Measurements from ENCODE around the gene CHRM5.

Gene CHRM5

GRCh38 chr15:33941279-33942063, 26.8 kb upstream of the CHRM5 start:
- no peaks in the 10 kb centered on the region for H3K36me3 ChIP-seq (ENCODE audit: insufficient read depth, low read length)
- no peak overlapping the region for H3K4me3 ChIP-seq (ENCODE audit: low read length, poor library complexity, severe bottlenecking)
- H3K4me2 ChIP-seq (ENCODE audit: low read depth, low read length, poor library complexity, severe bottlenecking) = no peak overlapping the region
- no peaks in the 10 kb centered on the region for H3K27me3 ChIP-seq (ENCODE audit: insufficient read depth, low read length, poor library complexity, severe bottlenecking)
- H3K4me1 ChIP-seq (ENCODE audit: insufficient read depth, low read length, poor library complexity, severe bottlenecking) = no peaks in the 10 kb centered on the region
- H4K20me1 ChIP-seq (ENCODE audit: insufficient read depth, low read length, poor library complexity, severe bottlenecking) = no peaks in the 10 kb centered on the region
- H2AFZ ChIP-seq (ENCODE audit: low read length) = no peak overlapping the region
- H3F3A ChIP-seq (ENCODE audit: low read depth) = no peaks in the 10 kb centered on the region
- no peak overlapping the region for H3K9ac ChIP-seq (ENCODE audit: low read depth, low read length, poor library complexity, severe bottlenecking)
- TF ChIP-seq, protein P1, sequence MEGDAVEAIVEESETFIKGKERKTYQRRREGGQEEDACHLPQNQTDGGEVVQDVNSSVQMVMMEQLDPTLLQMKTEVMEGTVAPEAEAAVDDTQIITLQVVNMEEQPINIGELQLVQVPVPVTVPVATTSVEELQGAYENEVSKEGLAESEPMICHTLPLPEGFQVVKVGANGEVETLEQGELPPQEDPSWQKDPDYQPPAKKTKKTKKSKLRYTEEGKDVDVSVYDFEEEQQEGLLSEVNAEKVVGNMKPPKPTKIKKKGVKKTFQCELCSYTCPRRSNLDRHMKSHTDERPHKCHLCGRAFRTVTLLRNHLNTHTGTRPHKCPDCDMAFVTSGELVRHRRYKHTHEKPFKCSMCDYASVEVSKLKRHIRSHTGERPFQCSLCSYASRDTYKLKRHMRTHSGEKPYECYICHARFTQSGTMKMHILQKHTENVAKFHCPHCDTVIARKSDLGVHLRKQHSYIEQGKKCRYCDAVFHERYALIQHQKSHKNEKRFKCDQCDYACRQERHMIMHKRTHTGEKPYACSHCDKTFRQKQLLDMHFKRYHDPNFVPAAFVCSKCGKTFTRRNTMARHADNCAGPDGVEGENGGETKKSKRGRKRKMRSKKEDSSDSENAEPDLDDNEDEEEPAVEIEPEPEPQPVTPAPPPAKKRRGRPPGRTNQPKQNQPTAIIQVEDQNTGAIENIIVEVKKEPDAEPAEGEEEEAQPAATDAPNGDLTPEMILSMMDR (conservative IDR thresholded peaks at IDR 0.05; ENCODE audit: low read length) = no peak
- no peak for TF ChIP-seq EZH2phosphoT487 (IDR thresholded peaks at IDR 0.05; ENCODE audit: borderline replicate concordance)
- no peaks in the 10 kb centered on the region for H3K79me2 ChIP-seq (ENCODE audit: insufficient read depth, low read length)
- no peaks in the 10 kb centered on the region for H3K9me2 ChIP-seq (replicated peaks; ENCODE audit: low read depth, low read length)
- no peaks in the 10 kb centered on the region for H3K9me3 ChIP-seq (ENCODE audit: insufficient read depth, low read depth, low read length)

GRCh38 chr15:33946152-33946551, 22.1 kb upstream of the CHRM5 start:
- Histone ChIP-seq H3K9me2 (replicated peaks; ENCODE audit: low read depth, low read length) (no peaks in the 10 kb centered on the region), H4K20me1 (ENCODE audit: insufficient read depth, low read length, poor library complexity, severe bottlenecking) (no peaks in the 10 kb centered on the region), H3F3A (ENCODE audit: low read depth) (no peaks in the 10 kb centered on the region)

DNA sequence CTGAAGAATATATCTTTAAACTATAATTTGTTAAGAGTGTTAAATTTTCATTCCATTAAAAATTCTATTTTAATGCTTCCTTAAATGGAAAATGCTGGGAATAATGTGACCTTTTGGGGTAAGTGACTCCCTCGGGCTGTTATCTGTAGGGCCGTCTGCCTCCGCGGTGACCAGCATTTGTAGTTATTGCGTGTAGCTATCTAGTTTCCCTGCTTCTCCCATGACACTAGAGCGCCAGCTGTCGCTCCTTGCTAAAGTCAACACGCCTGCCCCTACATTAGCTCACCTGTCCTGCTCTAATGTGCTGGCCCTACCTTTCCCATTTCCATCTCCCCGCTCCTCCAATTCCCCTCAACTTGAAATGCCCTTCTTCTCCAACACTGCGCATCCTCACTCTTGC, 12.4 kb upstream of the CHRM5 start:
- TF ChIP-seq, protein P1 (conservative IDR thresholded peaks at IDR 0.05; ENCODE audit: low read length) = no peak
- no peak for TF ChIP-seq EZH2phosphoT487 (IDR thresholded peaks at IDR 0.05; ENCODE audit: borderline replicate concordance)
- H3K9ac ChIP-seq (ENCODE audit: low read depth, low read length, poor library complexity, severe bottlenecking) = no peak overlapping the region
- H3K79me2 ChIP-seq (ENCODE audit: insufficient read depth, low read length) = no peaks in the 10 kb centered on the region
- H3K4me3 ChIP-seq (ENCODE audit: low read length, poor library complexity, severe bottlenecking) = no peak overlapping the region
- H4K20me1 ChIP-seq (ENCODE audit: insufficient read depth, low read length, poor library complexity, severe bottlenecking) = no peaks in the 10 kb centered on the region
- H3K9me3 ChIP-seq (ENCODE audit: insufficient read depth, low read depth, low read length) = no peaks in the 10 kb centered on the region
- H3K9me2 ChIP-seq (replicated peaks; ENCODE audit: low read depth, low read length) = no peaks in the 10 kb centered on the region
- H3K4me2 ChIP-seq (ENCODE audit: low read depth, low read length, poor library complexity, severe bottlenecking) = no peak overlapping the region
- no peak overlapping the region for H2AFZ ChIP-seq (ENCODE audit: low read length)
- no peaks in the 10 kb centered on the region for H3F3A ChIP-seq (ENCODE audit: low read depth)
- H3K4me1 ChIP-seq (ENCODE audit: insufficient read depth, low read length, poor library complexity, severe bottlenecking) = no peaks in the 10 kb centered on the region
- H3K27me3 ChIP-seq (ENCODE audit: insufficient read depth, low read length, poor library complexity, severe bottlenecking) = no peaks in the 10 kb centered on the region
- no peaks in the 10 kb centered on the region for H3K36me3 ChIP-seq (ENCODE audit: insufficient read depth, low read length)

More at GRCh38 chr15:33946152-33946551, 22.1 kb upstream of the CHRM5 start:
- H3K79me2 ChIP-seq (ENCODE audit: insufficient read depth, low read length) = no peaks in the 10 kb centered on the region
- H2AFZ ChIP-seq (ENCODE audit: low read length) = no peak overlapping the region
- H3K4me2 ChIP-seq (ENCODE audit: low read depth, low read length, poor library complexity, severe bottlenecking) = no peak overlapping the region
- TF ChIP-seq, protein P1 (conservative IDR thresholded peaks at IDR 0.05; ENCODE audit: low read length) = no peak
- no peak for TF ChIP-seq EZH2phosphoT487 (IDR thresholded peaks at IDR 0.05; ENCODE audit: borderline replicate concordance)
- H3K4me1 ChIP-seq (ENCODE audit: insufficient read depth, low read length, poor library complexity, severe bottlenecking) = no peaks in the 10 kb centered on the region
- no peaks in the 10 kb centered on the region for H3K27me3 ChIP-seq (ENCODE audit: insufficient read depth, low read length, poor library complexity, severe bottlenecking)
- H3K9ac ChIP-seq (ENCODE audit: low read depth, low read length, poor library complexity, severe bottlenecking) = no peak overlapping the region
- H3K9me3 ChIP-seq (ENCODE audit: insufficient read depth, low read depth, low read length) = no peaks in the 10 kb centered on the region
- no peak overlapping the region for H3K4me3 ChIP-seq (ENCODE audit: low read length, poor library complexity, severe bottlenecking)
- H3K36me3 ChIP-seq (ENCODE audit: insufficient read depth, low read length) = no peaks in the 10 kb centered on the region
